Thymus (tissue), 11 donors: ENCODE data around the gene PDK4. TPM values are rescaled to one million over a fixed set of nuclear protein-coding genes. Genes with fewer than 3 reads are reported as not detected.

Experiments
- DNase-seq, 9 donors: peaks; one replicate each; pipeline ENCODE4 v3.0.0-alpha.2; 2013; ENCODE audit warnings: low spot score in 9 of 9, low read depth in 6 of 9, missing footprints in 1 of 9
- H3K27ac ChIP-seq, 2 donors: one replicate each; pipeline ENCODE4 v1.5.1; 2013; ENCODE audit warnings: control low read depth in 1 of 2, low read depth in 1 of 2, low read length in 1 of 2, mild to moderate bottlenecking in 1 of 2, moderate library complexity in 1 of 2
- H3K27me3 ChIP-seq, 2 donors: one replicate each; pipeline ENCODE4 v1.5.1; 2013; ENCODE audit warnings: low read length in 1 of 2; ENCODE audit not compliant: control insufficient read depth in 2 of 2, insufficient read depth in 1 of 2
- H3K36me3 ChIP-seq, 2 donors: one replicate each; pipeline ENCODE4 v1.5.1; 2013; ENCODE audit warnings: low read length in 1 of 2, mild to moderate bottlenecking in 1 of 2, moderate library complexity in 1 of 2; ENCODE audit not compliant: control insufficient read depth in 2 of 2, insufficient read depth in 2 of 2
- H3K4me1 ChIP-seq, 2 donors: one replicate each; pipeline ENCODE4 v1.5.1; 2013; ENCODE audit warnings: low read length in 2 of 2; ENCODE audit not compliant: control insufficient read depth in 2 of 2, insufficient read depth in 2 of 2
- H3K4me3 ChIP-seq, 2 donors: one replicate each; pipeline ENCODE4 v1.5.1; 2013; ENCODE audit warnings: low read length in 2 of 2, control low read depth in 1 of 2, mild to moderate bottlenecking in 1 of 2
- H3K9me3 ChIP-seq, 2 donors: one replicate each; pipeline ENCODE4 v1.5.1; 2013; ENCODE audit warnings: low read length in 1 of 2, mild to moderate bottlenecking in 1 of 2; ENCODE audit not compliant: control insufficient read depth in 2 of 2, insufficient read depth in 1 of 2
- WGBS: extraction: QIAGEN DNeasy Blood & Tissue Kit; methylation state at CpG from one replicate; pipeline ENCODE4 v1.1.7; 2013; 5-methylcytosine and 5-hydroxymethylcytosine counted together
- polyA plus RNA-seq: library from polyadenylated mRNA; stranded (reverse); fragments of 200-250 nt; gene quantifications from one replicate; pipeline ENCODE4 v1.2.3, GENCODE V29; 2013
- total RNA-seq: library from RNA; stranded (reverse); fragments of 120-200 nt; gene quantifications from one replicate; pipeline ENCODE4 v1.2.4, GENCODE V29; 2013
- donor health status: healthy.

PDK4 gene
- total and polyA plus RNA-seq, 2 donors: 4.6 to 153 TPM

DNA sequence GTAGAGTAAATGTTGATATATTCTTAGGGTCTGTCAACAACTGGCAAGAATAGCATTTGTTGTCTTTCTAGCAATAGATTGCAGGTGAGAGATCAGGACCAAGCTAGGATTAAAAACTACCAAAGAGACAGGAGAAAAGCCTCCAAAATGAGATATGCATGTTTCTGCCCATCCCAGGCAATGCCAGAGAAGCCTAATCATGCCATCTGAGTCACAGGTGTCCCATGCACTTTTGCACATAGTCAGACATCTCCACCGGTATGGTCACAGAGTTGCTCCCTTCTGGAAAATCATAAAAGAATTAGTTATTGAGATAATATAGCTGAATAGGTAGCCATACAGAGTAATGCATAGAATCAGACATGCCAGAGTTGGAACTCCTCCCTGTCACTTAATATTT, 50.6 kb downstream of the PDK4 start:
- H3K27ac ChIP-seq: no peak overlapping the region
- H3K9me3 ChIP-seq: no peaks in the 10 kb centered on the region
- no peaks in the 10 kb centered on the region for H3K36me3 ChIP-seq
- 100% methylated on average over 1 of the region's 1 CpG for WGBS
- H3K27me3 ChIP-seq: no peaks in the 10 kb centered on the region
- H3K4me1 ChIP-seq: no peaks in the 10 kb centered on the region
- no peak overlapping the region for H3K4me3 ChIP-seq
- DNase-seq: no peak

DNA sequence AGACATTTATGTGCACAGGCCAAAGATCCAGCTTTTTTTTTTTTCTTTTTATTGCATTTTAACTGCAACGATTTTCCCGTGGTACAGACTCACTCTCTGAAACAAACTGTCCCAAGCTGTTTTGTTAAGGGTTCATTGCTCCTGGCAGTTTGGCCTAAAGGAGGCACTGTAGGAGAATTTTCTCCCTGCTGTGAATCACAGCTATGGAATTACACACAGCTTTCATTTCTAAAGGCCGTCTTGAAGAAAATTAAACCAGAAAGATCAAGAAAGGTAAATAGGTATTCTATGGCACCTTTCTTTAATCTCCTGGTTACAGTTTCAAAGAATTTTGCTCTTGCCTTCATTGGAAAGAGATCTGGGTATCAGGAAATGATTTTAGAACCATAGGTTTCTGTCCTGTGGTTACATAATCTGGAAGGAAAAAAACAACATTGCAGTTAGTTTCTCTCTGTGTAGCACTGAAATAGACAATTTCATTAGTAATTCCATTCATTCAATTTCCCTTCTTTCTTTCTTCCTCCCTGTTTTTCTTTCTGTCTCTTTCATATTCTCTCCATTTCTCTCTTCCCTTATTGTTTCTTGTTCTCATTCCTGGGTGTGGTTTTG, 51.2 kb downstream of the PDK4 start:
- Histone ChIP-seq H3K4me3 (no peak overlapping the region), H3K27me3 (no peaks in the 10 kb centered on the region), H3K9me3 (no peaks in the 10 kb centered on the region), H3K27ac (no peak overlapping the region), H3K4me1 (no peaks in the 10 kb centered on the region), H3K36me3 (no peaks in the 10 kb centered on the region)
- no peak for DNase-seq
- WGBS: 49% methylated on average over 3 of the region's 3 CpGs

DNA sequence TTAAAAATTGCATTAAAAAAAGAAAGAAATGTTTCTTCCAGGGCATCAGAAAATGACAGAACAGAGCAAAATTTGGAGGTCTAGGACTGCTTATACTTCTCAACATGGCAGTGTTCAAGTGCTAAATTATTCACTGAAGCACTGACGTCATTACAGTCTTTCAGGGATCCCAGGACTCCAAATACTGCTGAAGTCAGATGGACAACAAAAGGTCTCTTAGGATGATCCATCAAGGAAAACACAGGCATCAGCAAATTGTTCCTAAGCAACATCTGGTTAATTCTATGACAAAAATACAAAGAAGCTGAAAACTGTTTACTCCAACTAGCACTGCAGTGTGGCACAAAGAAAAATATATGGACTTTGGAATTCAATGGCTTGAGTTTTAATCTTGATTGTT, 52.1 kb downstream of the PDK4 start:
- Histone ChIP-seq H3K36me3 (no peaks in the 10 kb centered on the region), H3K4me1 (no peaks in the 10 kb centered on the region), H3K27me3 (no peaks in the 10 kb centered on the region), H3K9me3 (no peaks in the 10 kb centered on the region), H3K27ac (no peak overlapping the region), H3K4me3 (no peak overlapping the region)
- WGBS: 94% methylated on average over 1 of the region's 1 CpG
- no peak for DNase-seq

DNA sequence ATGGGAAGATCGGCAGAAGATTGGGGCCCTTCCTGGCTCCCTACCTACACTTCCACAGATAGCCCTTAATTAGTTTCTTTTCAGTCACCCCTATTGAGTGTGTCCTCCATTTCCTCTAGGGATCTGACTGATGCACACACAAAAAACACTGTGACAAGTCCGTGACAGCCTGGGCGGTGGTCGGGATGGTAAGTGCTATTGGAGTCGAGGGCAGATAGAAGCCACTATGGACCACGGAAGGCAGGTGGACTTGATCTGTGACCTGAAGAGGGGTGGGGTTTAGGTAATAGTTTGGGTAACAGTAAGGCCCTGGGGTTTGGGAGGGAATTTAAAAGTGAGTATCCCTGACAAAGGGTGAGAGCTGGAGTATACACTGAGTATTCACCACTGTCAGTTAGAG, 53.0 kb downstream of the PDK4 start:
- Histone ChIP-seq H3K9me3 (no peaks in the 10 kb centered on the region), H3K4me3 (no peak overlapping the region), H3K27me3 (no peaks in the 10 kb centered on the region), H3K36me3 (no peaks in the 10 kb centered on the region), H3K4me1 (no peaks in the 10 kb centered on the region), H3K27ac (no peak overlapping the region)
- 96% methylated on average over 6 of the region's 6 CpGs for WGBS
- DNase-seq: no peak

DNA sequence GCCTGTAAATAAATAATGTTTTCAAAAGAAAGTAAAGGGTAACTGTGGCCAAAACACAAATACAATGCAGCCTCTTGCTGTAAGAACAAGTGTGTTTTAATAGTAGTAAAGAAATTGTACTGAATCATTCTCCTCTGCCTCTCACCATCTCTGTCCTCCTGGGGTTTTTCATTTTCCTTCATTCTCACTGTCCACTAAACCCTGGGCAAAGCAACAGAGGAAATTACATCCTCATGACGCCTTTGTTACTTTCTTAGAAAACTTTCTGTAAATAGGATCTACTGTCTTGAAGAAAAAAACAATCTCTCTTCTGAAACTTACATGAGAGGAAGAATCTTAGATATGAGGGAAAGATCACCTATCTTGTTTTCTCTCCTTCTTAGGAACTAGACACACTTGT, 56.0 kb downstream of the PDK4 start:
- WGBS: 91% methylated on average over 1 of the region's 1 CpG
- Histone ChIP-seq H3K27me3 (no peaks in the 10 kb centered on the region), H3K36me3 (no peaks in the 10 kb centered on the region), H3K9me3 (no peaks in the 10 kb centered on the region), H3K4me1 (no peaks in the 10 kb centered on the region), H3K27ac (no peak overlapping the region), H3K4me3 (no peak overlapping the region)
- no peak for DNase-seq

DNA sequence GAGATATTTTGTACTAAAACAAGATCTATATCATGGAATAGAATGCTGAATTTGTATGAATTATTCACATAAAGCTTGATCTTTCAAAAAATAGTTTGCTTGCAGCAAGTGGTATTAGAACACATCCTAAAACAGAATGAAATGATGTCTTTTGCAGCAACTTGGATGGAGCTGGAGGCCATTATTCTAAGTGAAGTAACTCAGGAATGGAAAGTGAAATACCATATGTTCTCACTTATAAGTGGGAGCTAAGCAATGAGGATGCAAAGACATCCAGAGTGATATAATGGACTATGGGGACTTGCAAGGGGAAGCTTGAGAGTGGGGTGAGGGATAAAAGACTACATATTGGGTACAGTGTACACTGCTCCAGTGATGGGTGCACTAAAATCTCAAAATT, 56.9 kb downstream of the PDK4 start:
- Histone ChIP-seq H3K36me3 (no peaks in the 10 kb centered on the region), H3K27me3 (no peaks in the 10 kb centered on the region), H3K4me1 (no peaks in the 10 kb centered on the region), H3K27ac (no peak overlapping the region), H3K9me3 (no peaks in the 10 kb centered on the region), H3K4me3 (no peak overlapping the region)
- DNase-seq: no peak

DNA sequence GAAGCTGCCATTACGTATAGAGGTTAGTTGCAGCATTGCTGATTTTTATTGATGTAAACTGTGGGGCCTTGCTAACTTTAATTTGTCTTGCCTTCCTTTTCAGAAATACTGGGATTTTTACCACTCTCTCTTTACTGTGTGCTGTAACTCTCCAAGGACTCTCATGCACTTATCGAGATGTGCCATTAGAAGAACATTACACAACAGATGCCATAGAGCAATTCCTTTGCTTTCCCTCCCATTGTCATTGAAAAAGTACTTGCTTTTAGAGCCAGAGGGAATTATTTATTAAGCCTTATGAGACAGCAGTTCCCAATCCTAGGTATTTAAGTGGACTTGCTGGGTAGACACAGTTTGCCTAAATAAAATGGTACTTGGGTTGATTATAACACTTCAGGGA, 58.8 kb downstream of the PDK4 start:
- Histone ChIP-seq H3K4me3 (no peak overlapping the region), H3K4me1 (no peaks in the 10 kb centered on the region), H3K27ac (no peak overlapping the region), H3K27me3 (no peaks in the 10 kb centered on the region), H3K36me3 (no peaks in the 10 kb centered on the region), H3K9me3 (no peaks in the 10 kb centered on the region)
- DNase-seq: no peak
- 94% methylated on average over 2 of the region's 2 CpGs for WGBS

DNA sequence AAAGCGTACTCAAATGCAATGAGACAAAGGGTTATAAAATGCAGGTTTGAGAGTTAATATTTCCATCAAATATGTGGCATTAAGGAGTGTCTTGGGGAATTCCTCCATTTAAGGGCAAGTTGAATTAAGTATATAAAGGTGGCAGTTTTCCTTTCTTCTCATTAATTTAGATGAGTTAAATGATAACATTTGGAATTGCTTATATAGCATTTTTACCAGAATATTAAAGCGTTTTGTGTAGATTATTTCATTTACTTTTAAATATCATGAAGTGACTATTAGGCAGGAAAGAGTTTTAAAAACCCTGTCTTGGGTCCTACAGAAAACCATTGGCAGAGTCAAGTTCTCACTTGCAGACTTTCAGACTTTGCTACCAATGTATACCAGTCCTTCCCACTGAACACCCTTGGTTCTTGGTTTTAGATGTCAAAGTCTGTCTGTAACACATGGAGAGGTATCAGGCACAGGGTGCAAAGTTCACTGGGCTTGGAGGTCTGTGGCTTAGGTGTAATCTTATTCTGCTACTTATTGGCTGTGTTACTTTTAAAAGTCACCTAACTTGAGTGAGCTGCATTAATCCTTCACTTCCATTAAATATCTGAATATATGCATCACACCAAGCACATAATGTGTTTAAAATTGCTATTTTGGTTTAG, 59.5 kb downstream of the PDK4 start:
- no peak overlapping the region for H3K4me3 ChIP-seq
- WGBS: 97% methylated on average over 2 of the region's 2 CpGs
- H3K4me1 ChIP-seq: no peaks in the 10 kb centered on the region
- H3K36me3 ChIP-seq: no peaks in the 10 kb centered on the region
- DNase-seq: no peak
- no peaks in the 10 kb centered on the region for H3K27me3 ChIP-seq
- H3K27ac ChIP-seq: no peak overlapping the region
- H3K9me3 ChIP-seq: no peaks in the 10 kb centered on the region

DNA sequence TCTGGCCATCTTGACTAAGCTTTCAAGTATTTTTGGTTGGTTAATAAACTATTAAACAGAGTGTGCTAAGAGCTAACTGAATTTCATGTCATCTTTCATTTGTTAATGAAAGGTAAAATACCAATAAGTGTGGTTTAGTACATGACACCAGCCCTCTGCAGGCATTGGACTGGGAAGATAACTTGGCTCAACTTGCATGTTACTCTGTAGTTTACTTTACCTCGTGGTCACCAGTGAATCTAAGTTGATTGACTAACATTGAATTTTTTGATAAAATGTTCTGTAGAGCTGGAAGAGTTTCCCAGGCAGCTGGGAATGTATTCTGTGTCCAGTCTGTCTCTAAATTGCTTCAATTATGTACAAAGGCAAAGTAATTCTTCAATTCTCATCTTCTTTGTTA, 60.7 kb downstream of the PDK4 start:
- H3K27ac ChIP-seq: no peak overlapping the region
- H3K4me1 ChIP-seq: no peaks in the 10 kb centered on the region
- DNase-seq: no peak
- no peaks in the 10 kb centered on the region for H3K9me3 ChIP-seq
- H3K27me3 ChIP-seq: no peaks in the 10 kb centered on the region
- H3K36me3 ChIP-seq: no peaks in the 10 kb centered on the region
- no peak overlapping the region for H3K4me3 ChIP-seq
- 52% methylated on average over 1 of the region's 1 CpG for WGBS
